Spleen (tissue), 11 donors: Measurements from ENCODE around the gene SEMA3A. TPM values are rescaled to one million over a fixed set of nuclear protein-coding genes. Genes with fewer than 3 reads are reported as not detected.

ENCODE experiments used
- DNase-seq: peaks from one replicate; pipeline ENCODE4 v3.0.0-alpha.2; 2020
- H3K27ac ChIP-seq, 8 donors: fragments of 200-600 bp; sonication (generic) in 7 of 8; 1 replicate in 4 of 8; 2 replicates in 4 of 8; pipeline versions ENCODE4 v1.5.0 to v1.8.0; 2016 to 2021; ENCODE audit warnings: inconsistent platforms in 4 of 8, mild to moderate bottlenecking in 4 of 8, moderate library complexity in 1 of 8
- H3K27me3 ChIP-seq, 7 donors: fragments of 200-600 bp; sonication (generic) in 6 of 7; replicated peaks in 1 of 7; 1 replicate in 4 of 7; 2 replicates in 3 of 7; pipeline versions ENCODE4 v1.5.0 to v1.8.0; 2016 to 2021; ENCODE audit warnings: inconsistent platforms in 3 of 7, mild to moderate bottlenecking in 1 of 7
- H3K36me3 ChIP-seq, 6 donors: fragments of 200-600 bp; sonication (generic) in 5 of 6; 1 replicate in 4 of 6; 2 replicates in 2 of 6; pipeline versions ENCODE4 v1.5.0 to v1.8.0; 2016 to 2021; ENCODE audit warnings: inconsistent platforms in 2 of 6
- H3K4me1 ChIP-seq, 6 donors: fragments of 200-600 bp; sonication (generic) in 5 of 6; 1 replicate in 3 of 6; 2 replicates in 3 of 6; pipeline versions ENCODE4 v1.5.0 to v1.8.0; 2016 to 2021; ENCODE audit warnings: inconsistent platforms in 3 of 6
- H3K4me3 ChIP-seq, 8 donors: fragments of 200-600 bp; sonication (generic) in 7 of 8; 1 replicate in 4 of 8; 2 replicates in 4 of 8; pipeline versions ENCODE4 v1.5.0 to v1.8.0; 2016 to 2021; ENCODE audit warnings: inconsistent platforms in 4 of 8, mild to moderate bottlenecking in 4 of 8, moderate library complexity in 2 of 8
- H3K9me3 ChIP-seq, 8 donors: fragments of 200-600 bp; sonication (generic) in 7 of 8; 1 replicate in 4 of 8; 2 replicates in 4 of 8; pipeline versions ENCODE4 v1.5.0 to v1.8.0; 2016 to 2021; ENCODE audit warnings: inconsistent platforms in 4 of 8
- POLR2A ChIP-seq, 3 donors: fragments of 450-650 bp; IDR thresholded peaks; one replicate each; pipeline ENCODE4 v1.5.1; 2017; ENCODE audit warnings: antibody characterized with exemption in 3 of 3, mild to moderate bottlenecking in 1 of 3
- POLR2AphosphoS5 ChIP-seq, 3 donors: sonication (generic); formaldehyde crosslinking; IDR thresholded peaks; one replicate each; pipeline ENCODE4 v1.5.1; 2017; ENCODE audit warnings: antibody characterized with exemption in 3 of 3
- WGBS, 5 donors: extraction: QIAGEN DNeasy Blood & Tissue Kit in 3 of 5; methylation state at CpG; one replicate each; pipeline versions ENCODE4 v1.1.5 to v1.1.7; 2013 to 2018; 5-methylcytosine and 5-hydroxymethylcytosine counted together
- intact Hi-C: fragments of 100-400 bp; cut with DNase I; formaldehyde crosslinking; loops from one replicate; pipeline ENCODE4 v1.15.0; 2023; ENCODE audit warnings: low total_unique reads
- polyA plus RNA-seq, 3 donors: library from polyadenylated mRNA; stranded (reverse); fragments of 200-250 nt; gene quantifications; one replicate each; pipeline ENCODE4 v1.2.1, GENCODE V29; 2013
- total RNA-seq, 7 donors: library from RNA; depleted of rRNA in 3 of 7; stranded (reverse); fragments of >200 nt in 3 of 7; fragmentation: NEBNext Ultra II Directional in 4 of 7; extraction: Animal tissue kit (Norgen Biotek cat#: 25700) in 4 of 7; gene quantifications; one replicate each; pipeline versions ENCODE4 v1.1.0 to v1.2.1, GENCODE V29; 2016 to 2021
- TF ChIP-seq, protein P1 (sequence below), 11 experiments: fragments of 200-600 bp in 7 of 11; fragments of 450-650 bp in 4 of 11; sonication (generic) in 4 of 11; IDR thresholded peaks in 8 of 11; conservative IDR thresholded peaks in 3 of 11; 1 replicate in 7 of 11; 2 replicates in 4 of 11; pipeline versions ENCODE4 v1.4.0 to v1.8.0; 2016 to 2021; ENCODE audit warnings: antibody characterized with exemption in 11 of 11, inconsistent platforms in 4 of 11, mild to moderate bottlenecking in 1 of 11
- donor health status: healthy with polysubstance abuse.
- donor health status: DM: no; HTN: no; CAD: no; lungs with moderate emphysema.
- donor health status: DM: no; HTN: no; CAD: no.
- donor health status: Bipolar disorder and iron deficiency.
- donor health status: healthy.
- donor health status: DM: no; HTN: no; CAD: no.
- donor health status: DM: yes; HTN: yes; CAD: no.

SEMA3A gene
- total and polyA plus RNA-seq, 10 donors, result 1.1 to 48.5 (median 15.3) TPM

DNA sequence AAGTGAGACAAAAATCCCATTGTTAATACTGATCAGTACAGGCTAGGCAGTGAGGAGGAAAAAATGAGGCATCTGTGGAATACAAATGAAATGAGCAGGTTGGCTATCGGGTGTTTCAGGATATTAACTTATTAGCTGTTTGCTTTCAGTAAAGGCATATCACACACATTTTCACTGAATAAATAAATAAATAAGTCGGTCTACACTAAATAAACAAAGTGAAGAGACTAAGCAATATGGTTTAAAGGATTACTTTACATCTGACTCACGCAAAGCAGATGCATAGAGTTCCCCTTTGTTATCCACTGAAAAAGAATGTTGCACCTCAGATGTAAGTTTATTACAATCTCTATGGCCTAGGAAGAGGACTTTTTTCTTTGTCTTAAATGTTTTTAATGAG, 6.3 kb upstream of the SEMA3A start:
- no peaks in the 10 kb centered on the region for H3K27me3 ChIP-seq
- 80 to 88% (median 81%) methylated on average over 3 of the region's 3 CpGs for WGBS, 5 donors
- no peak overlapping the region for H3K27ac ChIP-seq
- intact Hi-C loops, result no loop called here
- TF ChIP-seq, protein P1, sequence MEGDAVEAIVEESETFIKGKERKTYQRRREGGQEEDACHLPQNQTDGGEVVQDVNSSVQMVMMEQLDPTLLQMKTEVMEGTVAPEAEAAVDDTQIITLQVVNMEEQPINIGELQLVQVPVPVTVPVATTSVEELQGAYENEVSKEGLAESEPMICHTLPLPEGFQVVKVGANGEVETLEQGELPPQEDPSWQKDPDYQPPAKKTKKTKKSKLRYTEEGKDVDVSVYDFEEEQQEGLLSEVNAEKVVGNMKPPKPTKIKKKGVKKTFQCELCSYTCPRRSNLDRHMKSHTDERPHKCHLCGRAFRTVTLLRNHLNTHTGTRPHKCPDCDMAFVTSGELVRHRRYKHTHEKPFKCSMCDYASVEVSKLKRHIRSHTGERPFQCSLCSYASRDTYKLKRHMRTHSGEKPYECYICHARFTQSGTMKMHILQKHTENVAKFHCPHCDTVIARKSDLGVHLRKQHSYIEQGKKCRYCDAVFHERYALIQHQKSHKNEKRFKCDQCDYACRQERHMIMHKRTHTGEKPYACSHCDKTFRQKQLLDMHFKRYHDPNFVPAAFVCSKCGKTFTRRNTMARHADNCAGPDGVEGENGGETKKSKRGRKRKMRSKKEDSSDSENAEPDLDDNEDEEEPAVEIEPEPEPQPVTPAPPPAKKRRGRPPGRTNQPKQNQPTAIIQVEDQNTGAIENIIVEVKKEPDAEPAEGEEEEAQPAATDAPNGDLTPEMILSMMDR (IDR thresholded peaks at IDR 0.05 in 8 of 11, conservative IDR thresholded peaks at IDR 0.05 in 3 of 11), result no peak
- no peak for TF ChIP-seq POLR2AphosphoS5 (IDR thresholded peaks at IDR 0.05)
- no peak for TF ChIP-seq POLR2A (IDR thresholded peaks at IDR 0.05)
- H3K36me3 ChIP-seq, result no peaks in the 10 kb centered on the region
- H3K9me3 ChIP-seq, result no peaks in the 10 kb centered on the region
- H3K4me3 ChIP-seq, result no peak overlapping the region
- DNase-seq, result no peak
- H3K4me1 ChIP-seq, result peaks cover 0 to 5% (median 0%) of the 10 kb centered on the region in 6 donors

DNA sequence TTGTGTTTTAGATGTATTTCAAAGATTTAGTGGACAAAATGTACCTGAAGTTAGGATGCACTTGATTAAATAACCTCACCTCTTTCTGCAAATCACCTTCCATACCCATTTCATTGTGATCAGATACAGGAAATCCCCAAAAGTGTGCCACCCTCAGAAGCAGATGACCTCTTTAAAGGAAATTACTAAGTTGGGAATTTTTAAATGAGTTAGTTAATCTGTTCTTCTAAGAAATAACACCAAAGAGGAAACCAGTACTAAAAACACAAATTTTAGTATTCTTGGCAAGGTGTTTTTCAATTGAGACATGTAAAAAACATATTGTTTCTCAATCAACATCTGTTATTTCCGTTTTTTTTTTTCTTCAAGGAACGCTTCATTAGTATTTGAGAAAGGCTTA, 4.6 kb upstream of the SEMA3A start:
- Histone ChIP-seq H3K36me3 (no peaks in the 10 kb centered on the region), H3K27ac (no peak overlapping the region), H3K27me3 (no peaks in the 10 kb centered on the region), H3K4me1 (peaks cover 0 to 13% (median 3%) of the 10 kb centered on the region in 6 donors), H3K9me3 (no peaks in the 10 kb centered on the region), H3K4me3 (no peak overlapping the region)
- TF ChIP-seq, protein P1 (IDR thresholded peaks at IDR 0.05 in 8 of 11, conservative IDR thresholded peaks at IDR 0.05 in 3 of 11), result no peak
- TF ChIP-seq POLR2AphosphoS5 (IDR thresholded peaks at IDR 0.05), result no peak
- no peak for TF ChIP-seq POLR2A (IDR thresholded peaks at IDR 0.05)
- intact Hi-C loops, result no loop called here
- WGBS, 5 donors, result 73 to 92% (median 78%) methylated on average over 2 of the region's 2 CpGs
- DNase-seq, result no peak

DNA sequence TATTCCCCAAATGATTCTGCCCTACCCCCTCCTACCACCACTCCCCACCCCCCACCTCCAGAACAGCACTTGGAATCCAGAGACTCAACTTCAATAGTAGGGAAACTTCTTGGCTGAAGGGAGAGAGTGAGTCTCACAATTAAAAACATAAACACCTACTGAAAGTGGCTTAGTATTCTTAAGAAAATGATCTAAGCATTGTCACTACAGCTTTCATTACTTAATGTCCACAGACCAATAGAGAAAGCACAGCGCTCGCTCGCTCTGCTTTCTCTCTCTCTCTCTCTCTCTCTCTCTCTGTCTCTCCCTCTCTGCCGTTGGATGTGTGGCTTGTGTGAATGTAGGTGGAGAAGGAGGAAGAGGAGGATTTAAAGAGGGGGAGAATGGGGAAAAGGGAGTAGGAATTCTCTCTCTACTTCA, 1.5 kb upstream of the SEMA3A start:
- Histone ChIP-seq H3K9me3 (no peaks in the 10 kb centered on the region), H3K4me1 (peaks cover 0 to 13% (median 3%) of the 10 kb centered on the region in 6 donors), H3K36me3 (no peaks in the 10 kb centered on the region), H3K27ac (peak overlapping the region in 7 of 8 donors; percentile 43 to 74 (median 68)), H3K27me3 (no peaks in the 10 kb centered on the region), H3K4me3 (peak overlapping the region in 3 of 8 donors; percentile 42 to 67 (median 46))
- TF ChIP-seq POLR2A (IDR thresholded peaks at IDR 0.05) (no peak), POLR2AphosphoS5 (IDR thresholded peaks at IDR 0.05) (no peak)
- TF ChIP-seq, protein P1 (IDR thresholded peaks at IDR 0.05 in 8 of 11, conservative IDR thresholded peaks at IDR 0.05 in 3 of 11), result peak in 2 of 11 experiments; percentile 20 to 27
- 48 to 69% (median 56%) methylated on average over 4 of the region's 4 CpGs for WGBS, 5 donors
- no peak for DNase-seq
- intact Hi-C loops, result no loop called here

DNA sequence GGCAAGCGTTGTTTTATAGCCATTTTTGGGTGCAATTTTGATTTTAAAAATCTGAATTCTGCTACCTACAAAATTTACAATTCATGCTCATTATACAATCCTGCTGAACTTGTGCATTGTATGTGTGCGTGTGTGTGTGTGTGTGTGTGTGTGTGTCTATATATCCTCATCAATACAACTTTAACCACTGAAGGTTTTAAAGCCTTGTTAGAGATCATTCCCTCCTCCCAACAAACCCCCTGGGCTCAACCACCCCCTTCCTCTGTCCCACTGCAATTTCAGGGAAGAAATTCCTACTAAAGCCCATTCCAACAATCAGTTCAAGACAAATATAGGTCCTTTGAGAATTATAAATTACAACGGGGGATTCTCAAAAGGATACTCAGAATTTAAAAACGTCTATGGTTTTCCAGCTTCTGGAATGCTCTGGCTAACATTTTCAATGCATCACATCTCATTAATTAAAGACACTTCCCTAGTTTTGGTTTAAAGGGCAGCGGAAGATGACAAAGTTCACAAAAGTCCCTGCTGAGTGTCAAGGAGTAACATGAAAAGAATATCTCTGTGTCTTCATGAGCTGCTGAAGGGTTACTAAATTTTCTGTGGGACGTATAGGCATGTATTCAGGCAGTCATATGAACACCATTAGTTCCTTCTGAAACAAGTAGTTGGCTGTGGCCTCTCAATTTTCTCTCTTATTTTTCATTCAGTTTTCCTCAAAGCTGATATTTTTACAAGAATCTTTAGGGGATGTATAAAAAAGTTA, 889 bp upstream of the SEMA3A start:
- Histone ChIP-seq H3K9me3 (no peaks in the 10 kb centered on the region), H3K4me1 (peaks cover 0 to 13% (median 3%) of the 10 kb centered on the region in 6 donors), H3K27me3 (no peaks in the 10 kb centered on the region), H3K27ac (peak overlapping the region in 7 of 8 donors; percentile 43 to 74 (median 68)), H3K4me3 (peak overlapping the region; percentile 26 to 67 (median 38)), H3K36me3 (no peaks in the 10 kb centered on the region)
- DNase-seq, result no peak
- TF ChIP-seq POLR2A (IDR thresholded peaks at IDR 0.05) (no peak), POLR2AphosphoS5 (IDR thresholded peaks at IDR 0.05) (no peak)
- TF ChIP-seq, protein P1 (IDR thresholded peaks at IDR 0.05 in 8 of 11, conservative IDR thresholded peaks at IDR 0.05 in 3 of 11), result no peak
- WGBS, 5 donors, result 36 to 50% (median 41%) methylated on average over 6 of the region's 6 CpGs
- intact Hi-C loops, result no loop called here
